Stimulated activated CD4-positive, alpha-beta T cell treated with anti-CD3 and anti-CD28 coated beads, Interleukin-15, amount 100 ng/mL, for 1 hour (primary cell): Measurements from ENCODE around the gene MYLK2.
"Not testable (repeated sequence)": the region's sequence is repeated elsewhere in the genome, so short reads cannot be mapped to it uniquely, and the experiment has no call there.

Experiments used
- DNase-seq, 2 donors: peaks; one replicate each; pipeline ENCODE4 v3.0.0-alpha.2; 2020; ENCODE audit warnings: low read depth in 1 of 2, low spot score in 1 of 2

The MYLK2 gene

DNA sequence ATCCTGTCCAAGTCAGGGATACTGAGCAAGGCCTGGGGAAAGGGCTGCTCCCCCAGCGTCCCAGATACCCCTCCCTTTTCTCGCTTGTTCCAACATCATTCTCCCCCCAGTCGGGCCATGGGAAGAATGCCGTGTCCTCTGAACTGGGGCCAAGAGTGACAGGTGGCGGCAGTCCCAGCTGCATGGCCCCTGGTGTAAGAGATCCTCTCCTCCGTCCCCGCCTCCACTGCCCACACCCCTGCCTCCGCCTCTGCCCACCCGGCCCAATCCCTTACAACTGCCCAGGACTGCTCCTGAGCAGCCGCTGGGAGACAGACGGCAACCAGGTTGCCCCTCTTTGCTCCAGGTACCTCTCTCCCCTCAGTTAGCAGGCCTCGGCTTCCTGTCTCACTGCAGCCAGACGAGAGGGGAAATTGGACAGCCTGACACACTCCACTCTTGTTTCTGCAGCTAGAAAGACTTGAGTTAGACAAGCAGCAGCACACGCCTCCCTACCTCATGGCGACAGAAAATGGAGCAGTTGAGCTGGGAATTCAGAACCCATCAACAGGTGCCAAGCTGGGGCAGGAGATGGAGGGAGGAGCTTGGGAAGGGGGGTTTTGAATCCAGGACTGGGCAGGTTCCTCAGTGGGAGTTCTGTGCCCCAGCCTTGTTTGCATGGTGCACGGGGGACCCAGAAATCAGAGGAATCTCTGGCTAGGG lies at the start of gene MYLK2:
Gene MYLK2 (plus strand): TSS at position 274 of the 702 bp plus-strand sequence. CDS start 225 bp downstream, at position 499.
- DNase-seq = no peak

DNA sequence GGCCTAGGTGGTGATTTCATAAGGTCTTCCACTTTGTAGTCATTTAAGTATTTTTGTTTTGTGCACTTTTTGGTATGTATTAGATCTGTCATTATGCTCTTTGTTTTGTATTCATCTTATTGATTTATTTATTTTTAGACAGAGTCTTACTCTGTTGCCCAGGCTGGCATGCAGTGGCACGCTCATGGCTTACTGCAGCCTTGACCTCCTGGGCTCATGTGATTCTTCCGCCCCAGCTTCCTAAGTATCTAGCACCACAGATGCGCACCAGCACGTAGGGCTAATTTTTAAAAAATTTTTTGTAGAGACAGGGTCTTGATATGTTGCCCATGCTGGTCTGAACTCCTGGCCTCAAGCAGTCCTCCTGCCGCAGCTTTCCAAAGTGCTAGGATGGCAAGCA lies 49.5 kb upstream of the MYLK2 start:
- DNase-seq = no peak

DNA sequence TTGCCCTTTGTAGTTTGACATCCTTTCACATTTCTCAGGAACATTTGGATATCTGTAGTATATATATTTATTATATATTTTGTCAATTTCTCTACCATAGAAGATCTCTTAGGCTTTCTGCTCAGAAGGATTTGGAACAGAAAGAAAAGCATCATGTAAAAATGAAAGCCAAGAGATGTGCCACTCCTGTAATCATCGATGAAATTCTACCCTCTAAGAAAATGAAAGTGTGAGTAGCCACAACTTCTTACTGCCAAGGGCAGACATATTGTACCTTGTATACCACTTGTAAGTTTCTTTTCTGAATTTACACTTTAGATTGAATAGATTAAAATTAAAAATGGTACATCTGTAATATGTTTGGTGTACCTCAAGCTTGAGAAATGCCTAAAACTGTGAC lies 48.9 kb upstream of the MYLK2 start:
- DNase-seq = no peak

DNA sequence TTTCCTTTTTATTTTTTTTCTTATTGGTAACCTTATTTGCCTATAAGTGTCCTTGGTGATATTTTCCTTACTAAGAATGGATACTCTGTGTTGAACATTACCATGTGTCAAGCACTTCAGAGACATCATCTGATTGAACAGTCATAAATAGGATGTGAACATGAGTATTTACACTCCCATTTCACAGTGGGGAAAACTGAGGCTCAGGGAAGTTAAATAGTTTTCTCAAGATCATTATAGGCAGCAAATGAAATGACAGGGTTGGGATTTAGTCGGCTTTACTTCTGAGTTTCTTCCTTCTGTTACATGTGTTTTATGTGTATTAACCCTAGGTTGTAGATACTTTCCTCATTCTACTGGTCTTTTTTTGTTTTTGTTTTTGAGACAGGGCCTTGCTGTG lies 44.7 kb upstream of the MYLK2 start:
- no peak for DNase-seq

- no peak for DNase-seq
Observed at GRCh38 chr20:31780839-31781238, 38.3 kb upstream of the MYLK2 start.

DNA sequence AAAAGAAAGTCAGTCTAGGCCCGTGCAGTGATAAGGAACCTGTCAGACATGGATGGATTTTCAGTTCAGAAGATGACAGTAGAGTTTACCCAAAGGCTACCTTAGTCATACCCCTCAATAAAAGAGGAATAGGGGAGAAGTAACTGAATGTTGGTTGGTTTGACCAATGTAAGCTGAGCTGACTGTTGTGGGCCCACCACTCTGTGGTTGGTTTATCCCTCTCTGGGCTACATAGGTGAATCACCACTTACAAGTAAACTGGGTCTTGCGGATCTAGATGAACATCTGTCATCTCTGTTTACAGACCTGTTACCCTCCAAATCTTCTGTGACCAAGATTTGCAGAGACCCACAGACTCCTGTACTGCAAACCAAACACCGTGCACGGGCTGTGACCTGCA lies 37.2 kb upstream of the MYLK2 start:
- no peak for DNase-seq

DNA sequence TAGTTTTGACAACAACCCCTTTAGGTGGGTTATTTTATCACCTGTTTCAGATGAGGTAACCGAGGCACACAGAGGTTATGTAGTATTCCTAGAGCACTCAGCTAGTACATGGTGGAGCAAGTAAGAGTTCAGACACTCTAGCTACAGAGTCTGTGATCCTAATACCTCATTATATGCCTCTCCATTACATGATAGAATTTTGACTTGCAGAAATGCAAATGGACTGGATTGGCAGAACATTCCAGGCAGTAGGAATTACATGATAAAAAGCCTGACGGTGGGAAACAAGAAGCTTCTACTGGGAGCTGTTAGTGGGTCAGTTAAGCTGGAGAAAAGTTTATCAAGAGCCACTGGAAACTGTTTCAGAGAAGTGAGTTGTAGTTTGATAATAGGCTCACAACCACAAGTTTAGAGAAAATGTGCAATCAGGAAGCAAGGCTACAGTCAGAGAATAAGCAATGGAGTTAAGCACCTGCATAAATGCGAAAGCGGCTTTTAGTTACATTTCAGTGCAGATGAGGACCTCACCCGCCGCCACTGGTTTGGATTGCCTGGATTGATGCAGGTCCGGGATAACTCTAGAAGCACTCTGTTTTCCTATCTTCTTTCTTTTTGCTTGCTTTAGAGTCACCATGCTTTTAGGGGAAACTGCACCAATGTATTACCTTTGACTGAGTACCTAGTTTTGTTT lies 34.7 kb upstream of the MYLK2 start:
- no peak for DNase-seq

- DNase-seq = no peak
Observed at GRCh38 chr20:31785089-31785488, 34.1 kb upstream of the MYLK2 start.

GRCh38 chr20:31788578-31788977 lies 30.6 kb upstream of the MYLK2 start:
- DNase-seq = no peak

- no peak for DNase-seq
Observed at GRCh38 chr20:31790401-31790800, 28.8 kb upstream of the MYLK2 start.

DNA sequence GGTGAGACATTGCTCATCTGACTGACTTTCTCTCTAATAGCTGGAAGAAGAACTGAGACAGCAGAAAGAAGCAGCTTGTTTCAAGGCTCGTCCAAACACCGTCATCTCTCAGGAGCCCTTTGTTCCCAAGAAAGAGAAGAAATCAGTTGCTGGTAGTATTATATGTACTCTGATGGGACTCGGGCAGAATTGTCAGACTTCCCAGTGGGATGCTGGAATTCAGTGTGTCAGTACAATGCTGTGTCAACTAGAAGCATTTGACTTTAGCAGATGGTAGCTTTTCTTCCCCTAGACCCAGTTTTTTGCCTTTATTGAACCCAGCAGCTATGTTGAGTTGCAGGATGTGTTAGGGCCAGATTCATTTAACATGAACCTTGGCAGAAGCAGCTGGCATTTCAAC lies 21.8 kb upstream of the MYLK2 start:
- no peak for DNase-seq

- no peak for DNase-seq
Observed at GRCh38 chr20:31801508-31801907, 17.6 kb upstream of the MYLK2 start.

DNA sequence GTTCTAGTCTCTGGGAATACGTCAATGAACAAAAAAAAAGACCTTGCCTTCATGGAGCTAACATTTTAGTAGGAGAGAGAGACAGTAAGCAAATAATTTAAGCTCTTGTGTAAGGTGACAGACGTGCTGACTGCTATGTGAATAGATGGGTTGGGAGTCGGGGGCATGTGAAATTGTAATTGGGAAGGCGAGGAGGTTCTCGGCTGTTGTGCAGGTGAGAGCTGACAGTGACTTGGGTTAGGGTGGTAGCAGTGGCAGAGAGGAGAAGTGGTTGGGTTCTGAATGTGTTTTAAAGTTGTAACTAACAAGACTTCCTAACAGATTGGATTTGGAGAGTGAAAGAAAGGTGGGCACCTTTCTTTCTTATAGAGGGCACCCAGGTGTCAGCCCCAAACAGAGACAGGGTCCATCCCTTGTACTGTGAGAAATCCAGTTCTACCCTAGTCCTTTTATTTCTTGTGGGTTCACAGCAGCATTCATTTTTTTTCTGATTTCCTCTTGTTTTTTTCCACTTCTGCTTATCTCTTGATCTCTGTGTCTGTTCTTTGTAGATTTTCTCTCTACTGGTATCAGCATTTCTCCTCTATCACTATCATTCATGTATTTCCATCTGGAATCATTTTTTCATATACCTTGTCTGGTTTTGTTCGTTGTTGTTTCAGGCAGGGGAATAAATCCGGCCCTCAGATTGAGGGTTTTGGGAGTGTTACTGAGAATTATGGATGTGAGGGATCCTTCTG lies 15.4 kb upstream of the MYLK2 start:
- no peak for DNase-seq

- no peak for DNase-seq
Observed at GRCh38 chr20:31806564-31807355, 12.4 kb upstream of the MYLK2 start.

DNA sequence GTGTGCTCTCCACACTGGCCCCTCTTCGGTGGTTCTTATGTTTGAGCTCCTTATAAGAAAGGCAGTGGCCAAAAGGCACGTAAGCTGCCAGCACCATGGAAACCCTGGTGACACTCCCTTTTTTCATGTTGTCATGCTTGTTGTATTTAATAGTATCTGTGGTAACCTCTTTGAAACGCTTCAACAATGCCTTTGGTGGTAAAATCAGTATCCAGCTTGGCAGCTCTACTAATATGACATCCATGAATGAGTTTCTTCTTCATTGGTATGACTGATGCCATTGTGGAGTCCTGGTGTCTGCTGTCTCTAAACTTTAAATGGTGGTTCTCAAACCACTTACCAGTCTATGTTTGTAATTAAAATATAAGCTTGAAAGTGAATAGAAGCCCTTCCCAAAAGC lies 10.7 kb upstream of the MYLK2 start:
- DNase-seq = no peak

- DNase-seq = no peak
Observed at GRCh38 chr20:31809661-31810060, 9.5 kb upstream of the MYLK2 start.

- no peak for DNase-seq
Observed at GRCh38 chr20:31811198-31811597, 8.0 kb upstream of the MYLK2 start.

DNA sequence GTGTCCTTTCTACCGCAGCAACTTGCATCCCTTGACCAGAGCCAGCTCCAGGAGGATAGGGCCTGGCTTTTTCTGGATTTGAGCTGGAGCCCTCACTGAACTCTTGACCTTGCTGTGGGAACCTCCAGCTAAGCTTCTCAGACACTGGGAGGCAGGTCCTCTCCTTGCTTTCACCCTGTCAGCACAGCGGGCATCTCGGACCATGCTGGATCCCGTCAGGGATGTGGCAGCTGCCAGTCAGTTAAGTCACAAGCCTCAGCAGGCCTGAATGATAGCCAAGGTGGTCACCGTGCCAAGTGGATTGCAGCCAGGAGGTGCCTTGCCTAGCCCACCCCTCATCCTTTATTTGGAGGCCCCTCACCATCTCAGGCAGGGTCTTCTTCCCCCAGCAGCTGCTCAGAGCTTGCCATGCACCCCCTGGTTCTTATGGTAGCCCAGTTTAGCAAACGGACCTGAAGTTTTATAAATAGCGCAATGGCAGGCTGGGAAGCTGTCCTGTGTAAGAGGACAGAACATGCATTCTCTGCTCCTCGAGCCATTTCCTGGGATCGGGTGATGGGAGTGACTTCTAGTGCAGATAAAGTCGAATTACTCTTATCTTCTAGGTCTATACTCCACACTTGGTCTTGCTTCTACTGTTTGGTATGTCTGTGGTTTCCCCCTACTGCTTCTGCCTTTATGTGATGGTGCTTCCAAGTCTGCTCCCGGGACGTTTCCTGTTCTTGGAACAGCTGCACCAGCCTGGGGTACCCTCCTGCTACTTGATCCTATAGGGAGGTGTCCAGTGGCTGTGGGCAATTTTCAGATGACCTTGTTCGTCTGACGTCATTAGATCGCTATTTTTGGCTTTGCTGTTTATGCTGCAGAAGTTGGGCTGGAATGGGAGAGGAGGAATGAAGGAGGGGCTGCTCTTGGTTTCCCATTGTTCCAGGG lies 7.1 kb upstream of the MYLK2 start:
- no peak for DNase-seq

DNA sequence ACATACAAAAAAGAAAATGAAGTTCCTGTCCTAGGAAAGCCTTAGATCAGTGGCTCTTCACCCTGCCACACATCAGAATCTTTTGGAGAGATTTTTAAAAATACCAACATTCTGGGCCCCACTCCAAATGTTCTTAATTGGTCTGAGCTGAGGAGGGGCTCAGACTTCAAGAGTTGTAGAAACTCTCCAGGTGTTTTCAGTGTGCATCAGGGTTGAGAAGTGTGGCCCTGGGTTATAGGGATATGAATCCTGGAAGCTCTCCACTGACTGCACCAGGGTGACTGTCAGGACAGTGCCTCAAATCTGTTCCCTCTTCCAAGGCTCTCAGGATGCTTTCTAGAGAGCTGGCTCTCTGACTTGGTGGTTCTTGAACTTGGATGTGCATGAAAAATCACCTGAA lies 5.5 kb upstream of the MYLK2 start:
- DNase-seq = no peak

- DNase-seq = not testable (repeated sequence)
Observed at GRCh38 chr20:31814142-31814541, 5.0 kb upstream of the MYLK2 start.
